Vagina (tissue), 2 donors: ENCODE results near the gene EPDR1. TPM values are rescaled to one million over a fixed set of nuclear protein-coding genes. Genes with fewer than 3 reads are reported as not detected.

Source experiments
- DNase-seq, 2 donors: peaks; one replicate each; pipeline ENCODE4 v3.0.0-alpha.2; 2017; ENCODE audit errors: extremely low spot score in 2 of 2
- H3K27ac ChIP-seq: fragments of 200-600 bp; sonication (generic); one replicate; pipeline ENCODE4 v1.5.1; 2019
- H3K27me3 ChIP-seq: fragments of 200-600 bp; sonication (generic); one replicate; pipeline ENCODE4 v1.5.1; 2019
- H3K36me3 ChIP-seq, 2 donors: fragments of 200-600 bp; sonication (generic); one replicate each; pipeline ENCODE4 v1.5.1; 2017 to 2019
- H3K4me1 ChIP-seq: fragments of 200-600 bp; sonication (generic); one replicate; pipeline ENCODE4 v1.5.1; 2019
- H3K4me3 ChIP-seq, 2 donors: fragments of 200-600 bp; sonication (generic); 1 replicate in 1 of 2; 2 replicates in 1 of 2; pipeline ENCODE4 v1.5.1; 2016 to 2019
- H3K9me3 ChIP-seq: fragments of 200-600 bp; sonication (generic); one replicate; pipeline ENCODE4 v1.5.1; 2019
- CTCF ChIP-seq, 3 experiments: fragments of 450-650 bp in 2 of 3; fragments of 200-600 bp in 1 of 3; sonication (generic) in 1 of 3; IDR thresholded peaks; one replicate each; pipeline ENCODE4 v1.5.1; 2017 to 2019; ENCODE audit warnings: antibody characterized with exemption in 3 of 3, mild to moderate bottlenecking in 2 of 3, moderate library complexity in 2 of 3
- POLR2A ChIP-seq, 2 donors: fragments of 450-650 bp; IDR thresholded peaks; one replicate each; pipeline ENCODE4 v1.6.1; 2017; ENCODE audit warnings: antibody characterized with exemption in 2 of 2, mild to moderate bottlenecking in 2 of 2, moderate library complexity in 2 of 2
- POLR2AphosphoS5 ChIP-seq, 2 donors: sonication (generic); formaldehyde crosslinking; IDR thresholded peaks; one replicate each; pipeline ENCODE4 v1.9.0; 2017; ENCODE audit warnings: antibody characterized with exemption in 2 of 2, mild to moderate bottlenecking in 2 of 2, low read depth in 1 of 2; ENCODE audit not compliant: insufficient read depth in 1 of 2
- intact Hi-C: fragments of 100-400 bp; cut with DNase I; formaldehyde crosslinking; loops from one replicate; pipeline ENCODE4 v1.15.1; 2023
- total RNA-seq: library from RNA; depleted of rRNA; stranded (reverse); fragments of >200 nt; gene quantifications from one replicate; pipeline ENCODE4 v1.2.3, GENCODE V29; 2016

The EPDR1 gene
- total RNA-seq, 1 donor from 2014 or later: 37.6 TPM

GRCh38 chr7:37982423-37982822 is 62.0 kb downstream of the EPDR1 start:
- H3K27ac ChIP-seq: no peak overlapping the region
- H3K4me1 ChIP-seq: no peaks in the 10 kb centered on the region
- no peaks in the 10 kb centered on the region for H3K36me3 ChIP-seq
- no peak overlapping the region for H3K4me3 ChIP-seq
- no peak for DNase-seq
- H3K27me3 ChIP-seq: no peaks in the 10 kb centered on the region
- TF ChIP-seq POLR2A (IDR thresholded peaks at IDR 0.05): no peak
- TF ChIP-seq POLR2AphosphoS5 (IDR thresholded peaks at IDR 0.05; ENCODE audit: insufficient read depth in 1 of 2, low read depth in 1 of 2): no peak
- TF ChIP-seq CTCF (IDR thresholded peaks at IDR 0.05): no peak
- no peaks in the 10 kb centered on the region for H3K9me3 ChIP-seq
- intact Hi-C loops: no loop called here

- Histone ChIP-seq H3K27me3 (no peaks in the 10 kb centered on the region), H3K9me3 (no peaks in the 10 kb centered on the region), H3K4me1 (peaks cover 6% of the 10 kb centered on the region), H3K36me3 (no peaks in the 10 kb centered on the region), H3K27ac (peak overlapping the region; percentile 3), H3K4me3 (no peak overlapping the region)
- no peak for TF ChIP-seq CTCF (IDR thresholded peaks at IDR 0.05)
- no peak for TF ChIP-seq POLR2A (IDR thresholded peaks at IDR 0.05)
- no peak for TF ChIP-seq POLR2AphosphoS5 (IDR thresholded peaks at IDR 0.05; ENCODE audit: insufficient read depth in 1 of 2, low read depth in 1 of 2)
- intact Hi-C loops: no loop called here
- no peak for DNase-seq
Observed at GRCh38 chr7:37984750-37985390, 64.4 kb downstream of the EPDR1 start.

- H3K9me3 ChIP-seq: no peaks in the 10 kb centered on the region
- H3K4me3 ChIP-seq: no peak overlapping the region
- no peaks in the 10 kb centered on the region for H3K36me3 ChIP-seq
- TF ChIP-seq POLR2AphosphoS5 (IDR thresholded peaks at IDR 0.05; ENCODE audit: insufficient read depth in 1 of 2, low read depth in 1 of 2): no peak
- H3K27ac ChIP-seq: peak overlapping the region; percentile 20
- no peak for DNase-seq
- H3K27me3 ChIP-seq: no peaks in the 10 kb centered on the region
- peaks cover 6% of the 10 kb centered on the region for H3K4me1 ChIP-seq
- intact Hi-C loops: no loop called here
Observed at GRCh38 chr7:37986908-37987330, 66.5 kb downstream of the EPDR1 start.

- Histone ChIP-seq H3K4me3 (no peak overlapping the region), H3K4me1 (peaks cover 6% of the 10 kb centered on the region), H3K36me3 (no peaks in the 10 kb centered on the region), H3K9me3 (no peaks in the 10 kb centered on the region), H3K27ac (peak overlapping the region; percentile 20), H3K27me3 (no peaks in the 10 kb centered on the region)
- intact Hi-C loops: no loop called here
- no peak for TF ChIP-seq POLR2AphosphoS5 (IDR thresholded peaks at IDR 0.05; ENCODE audit: insufficient read depth in 1 of 2, low read depth in 1 of 2)
- DNase-seq: no peak
Observed at GRCh38 chr7:37987732-37988131, 67.3 kb downstream of the EPDR1 start.

DNA sequence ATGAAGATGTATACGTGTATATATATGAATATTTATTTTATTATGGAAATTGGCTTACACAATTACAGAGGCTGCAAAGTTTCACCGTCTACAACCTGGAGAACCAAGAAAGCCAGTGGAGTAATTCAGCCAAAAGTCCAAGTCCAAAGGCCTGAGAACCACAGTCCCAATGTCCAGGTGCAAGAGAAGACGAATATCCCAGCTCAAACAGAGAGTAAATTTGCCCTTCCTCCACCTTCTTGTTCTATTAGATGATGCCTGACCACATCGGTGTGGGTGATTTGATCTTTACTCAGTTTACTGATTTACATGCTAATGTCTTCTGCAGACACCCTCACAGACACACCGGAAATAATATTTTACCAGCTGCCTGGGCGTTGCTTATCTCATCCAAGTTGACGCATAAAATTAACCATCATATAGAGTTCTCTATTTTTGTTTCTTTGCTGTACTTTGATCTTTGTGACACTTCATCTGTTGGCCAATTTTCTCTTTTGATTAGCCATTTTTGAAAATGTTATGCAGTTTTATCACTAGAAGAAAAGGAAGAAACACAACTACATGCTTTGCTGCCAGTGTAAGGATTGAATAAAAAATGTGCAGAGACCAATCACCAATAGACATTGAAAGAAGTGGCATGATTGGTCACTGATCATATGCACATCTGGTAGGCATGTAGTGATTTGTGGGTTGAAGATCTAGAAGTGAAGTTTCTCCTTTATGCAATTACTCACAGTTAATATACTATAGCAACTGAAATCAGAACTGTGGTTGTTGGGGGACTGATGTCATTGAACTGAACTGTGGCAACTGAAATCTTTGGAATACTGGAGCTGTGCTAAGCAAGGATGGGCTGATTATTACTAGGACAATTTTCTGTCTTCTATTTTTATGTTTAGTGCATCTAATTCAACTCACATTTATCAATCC is 68.5 kb downstream of the EPDR1 start:
- TF ChIP-seq CTCF (IDR thresholded peaks at IDR 0.05) (no peak), POLR2AphosphoS5 (IDR thresholded peaks at IDR 0.05; ENCODE audit: insufficient read depth in 1 of 2, low read depth in 1 of 2) (no peak), POLR2A (IDR thresholded peaks at IDR 0.05) (no peak)
- H3K4me1 ChIP-seq: peaks cover 6% of the 10 kb centered on the region
- no peak for DNase-seq
- no peak overlapping the region for H3K4me3 ChIP-seq
- no peaks in the 10 kb centered on the region for H3K27me3 ChIP-seq
- no peaks in the 10 kb centered on the region for H3K36me3 ChIP-seq
- H3K9me3 ChIP-seq: no peaks in the 10 kb centered on the region
- intact Hi-C loops: no loop called here
- H3K27ac ChIP-seq: no peak overlapping the region

DNA sequence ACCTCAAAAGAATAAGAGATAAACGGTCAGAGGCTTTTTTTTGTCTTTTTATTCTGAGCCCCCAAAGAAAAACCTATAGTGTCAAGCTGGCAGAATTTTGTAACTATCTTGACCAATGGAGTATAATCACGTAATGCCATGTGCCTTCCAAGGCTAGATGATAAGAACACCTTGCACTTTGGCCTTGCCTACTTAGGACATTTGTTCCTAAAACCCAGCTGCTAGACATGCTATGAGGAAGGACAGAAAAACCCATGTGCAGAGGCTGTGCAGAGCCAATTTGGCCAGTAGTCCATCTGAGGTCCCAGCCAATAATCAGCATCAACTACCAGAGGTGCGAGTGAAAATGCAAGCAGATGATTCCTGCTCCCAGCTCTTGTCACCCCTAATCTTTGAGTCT is 69.9 kb downstream of the EPDR1 start:
- H3K27ac ChIP-seq: no peak overlapping the region
- intact Hi-C loops: no loop called here
- H3K4me3 ChIP-seq: no peak overlapping the region
- TF ChIP-seq POLR2AphosphoS5 (IDR thresholded peaks at IDR 0.05; ENCODE audit: insufficient read depth in 1 of 2, low read depth in 1 of 2) (no peak), CTCF (IDR thresholded peaks at IDR 0.05) (no peak), POLR2A (IDR thresholded peaks at IDR 0.05) (no peak)
- H3K4me1 ChIP-seq: peaks cover 6% of the 10 kb centered on the region
- no peaks in the 10 kb centered on the region for H3K27me3 ChIP-seq
- DNase-seq: no peak
- no peaks in the 10 kb centered on the region for H3K9me3 ChIP-seq
- no peaks in the 10 kb centered on the region for H3K36me3 ChIP-seq
